ENCODE data around the gene FAF1. TPM values are rescaled to one million over a fixed set of nuclear protein-coding genes. Genes with fewer than 3 reads are reported as not detected.

FAF1 gene
- total RNA-seq, 4 donors from 2014 or later: 39.7 to 60.6 (median 42.9) TPM

GRCh38 chr1:50508040-50508586 is 452.0 kb downstream of the FAF1 start:
- H3K4me1 ChIP-seq: no peaks in the 10 kb centered on the region
- intact Hi-C loops (cut with DNase I): no loop called here
- DNase-seq (ENCODE audit: extremely low spot score): no peak
- no peak overlapping the region for H3K4me3 ChIP-seq
- no peaks in the 10 kb centered on the region for H3K27me3 ChIP-seq
- no peak overlapping the region for H3K27ac ChIP-seq (replicated peaks in 1 of 4)
- H3K9me3 ChIP-seq: peaks cover 0 to 21% (median 10%) of the 10 kb centered on the region in 4 donors
- H3K36me3 ChIP-seq: peaks cover 0 to 60% (median 8%) of the 10 kb centered on the region in 4 donors
- TF ChIP-seq EP300 (IDR thresholded peaks at IDR 0.05) (no peak), POLR2A (IDR thresholded peaks at IDR 0.05; ENCODE audit: low read depth) (no peak), CTCF (IDR thresholded peaks at IDR 0.05) (no peak), POLR2AphosphoS5 (IDR thresholded peaks at IDR 0.05) (no peak)

GRCh38 chr1:50505427-50505826 is 454.6 kb downstream of the FAF1 start:
- intact Hi-C loops (cut with DNase I): no loop called here

GRCh38 chr1:50503515-50503914 is 456.6 kb downstream of the FAF1 start:
- Histone ChIP-seq H3K4me3 (no peak overlapping the region), H3K4me1 (no peaks in the 10 kb centered on the region), H3K9me3 (peaks cover 0 to 31% (median 15%) of the 10 kb centered on the region in 4 donors), H3K27me3 (no peaks in the 10 kb centered on the region), H3K36me3 (peaks cover 4 to 58% (median 8%) of the 10 kb centered on the region in 4 donors), H3K27ac (replicated peaks in 1 of 4) (no peak overlapping the region)
- DNase-seq (ENCODE audit: extremely low spot score): no peak
- TF ChIP-seq POLR2AphosphoS5 (IDR thresholded peaks at IDR 0.05) (no peak), EP300 (IDR thresholded peaks at IDR 0.05) (no peak)
- 97% methylated on average over 1 of the region's 1 CpG for WGBS
- intact Hi-C loops (cut with DNase I): no loop called here

More at GRCh38 chr1:50505427-50505826, 454.6 kb downstream of the FAF1 start:
- Histone ChIP-seq H3K36me3 (peaks cover 4 to 55% (median 6%) of the 10 kb centered on the region in 4 donors), H3K27ac (replicated peaks in 1 of 4) (no peak overlapping the region), H3K4me3 (no peak overlapping the region), H3K9me3 (peaks cover 0 to 30% (median 15%) of the 10 kb centered on the region in 4 donors), H3K27me3 (no peaks in the 10 kb centered on the region), H3K4me1 (no peaks in the 10 kb centered on the region)
- DNase-seq (ENCODE audit: extremely low spot score): no peak
- TF ChIP-seq POLR2A (IDR thresholded peaks at IDR 0.05; ENCODE audit: low read depth) (no peak), EP300 (IDR thresholded peaks at IDR 0.05) (no peak), POLR2AphosphoS5 (IDR thresholded peaks at IDR 0.05) (no peak), CTCF (IDR thresholded peaks at IDR 0.05) (no peak)

GRCh38 chr1:50502147-50502546 is 457.9 kb downstream of the FAF1 start:
- H3K36me3 ChIP-seq: peaks cover 4 to 62% (median 14%) of the 10 kb centered on the region in 4 donors
- H3K4me1 ChIP-seq: no peaks in the 10 kb centered on the region
- no peak for DNase-seq (ENCODE audit: extremely low spot score)
- no peaks in the 10 kb centered on the region for H3K27me3 ChIP-seq
- TF ChIP-seq POLR2AphosphoS5 (IDR thresholded peaks at IDR 0.05): no peak
- H3K27ac ChIP-seq (replicated peaks in 1 of 4): no peak overlapping the region
- H3K4me3 ChIP-seq: no peak overlapping the region
- WGBS: 82% methylated on average over 2 of the region's 2 CpGs
- peaks cover 0 to 33% (median 16%) of the 10 kb centered on the region in 4 donors for H3K9me3 ChIP-seq
- intact Hi-C loops (cut with DNase I): no loop called here

GRCh38 chr1:50497007-50497406 is 463.1 kb downstream of the FAF1 start:
- TF ChIP-seq POLR2AphosphoS5 (IDR thresholded peaks at IDR 0.05) (no peak), CTCF (IDR thresholded peaks at IDR 0.05) (no peak), POLR2A (IDR thresholded peaks at IDR 0.05; ENCODE audit: low read depth) (no peak), EP300 (IDR thresholded peaks at IDR 0.05) (no peak)
- no peaks in the 10 kb centered on the region for H3K27me3 ChIP-seq
- DNase-seq (ENCODE audit: extremely low spot score): no peak
- no peak overlapping the region for H3K4me3 ChIP-seq
- H3K4me1 ChIP-seq: no peaks in the 10 kb centered on the region
- 98% methylated on average over 1 of the region's 1 CpG for WGBS
- intact Hi-C loops (cut with DNase I): no loop called here
- H3K36me3 ChIP-seq: peaks cover 0 to 42% (median 9%) of the 10 kb centered on the region in 4 donors
- H3K9me3 ChIP-seq: peaks cover 0 to 13% (median 4%) of the 10 kb centered on the region in 4 donors
- H3K27ac ChIP-seq (replicated peaks in 1 of 4): no peak overlapping the region

- peaks cover 4 to 67% (median 28%) of the 10 kb centered on the region in 4 donors for H3K36me3 ChIP-seq
- peaks cover 0 to 9% (median 4%) of the 10 kb centered on the region in 4 donors for H3K9me3 ChIP-seq
- no peaks in the 10 kb centered on the region for H3K27me3 ChIP-seq
- TF ChIP-seq POLR2AphosphoS5 (IDR thresholded peaks at IDR 0.05): no peak
- TF ChIP-seq POLR2A (IDR thresholded peaks at IDR 0.05; ENCODE audit: low read depth): no peak
- TF ChIP-seq EP300 (IDR thresholded peaks at IDR 0.05): no peak
- no peak for TF ChIP-seq CTCF (IDR thresholded peaks at IDR 0.05)
- H3K4me1 ChIP-seq: no peaks in the 10 kb centered on the region
- intact Hi-C loops (cut with DNase I): no loop called here
- no peak for DNase-seq (ENCODE audit: extremely low spot score)
- 97% methylated on average over 2 of the region's 2 CpGs for WGBS
- no peak overlapping the region for H3K27ac ChIP-seq (replicated peaks in 1 of 4)
- H3K4me3 ChIP-seq: no peak overlapping the region
Observed at GRCh38 chr1:50493710-50494109, 466.4 kb downstream of the FAF1 start.

Measured in esophagus muscularis mucosa (tissue), 4 donors.